HG02623 (cell line): Measurements from ENCODE around the gene MMP21.

Experiments
- ATAC-seq: cut with Tn5 transposase; IDR thresholded peaks from one replicate; pipeline ENCODE4 v1.9.1; 2021; ENCODE audit warnings: moderate library complexity; ENCODE audit not compliant: unreplicated experiment

Gene MMP21

GRCh38 chr10:125775491-125776106 lies at the start of gene MMP21:
MMP21 (minus strand) TSS chr10:125775821; CDS start chr10:125775821, 0 bp downstream.
- ATAC-seq = no peak

DNA sequence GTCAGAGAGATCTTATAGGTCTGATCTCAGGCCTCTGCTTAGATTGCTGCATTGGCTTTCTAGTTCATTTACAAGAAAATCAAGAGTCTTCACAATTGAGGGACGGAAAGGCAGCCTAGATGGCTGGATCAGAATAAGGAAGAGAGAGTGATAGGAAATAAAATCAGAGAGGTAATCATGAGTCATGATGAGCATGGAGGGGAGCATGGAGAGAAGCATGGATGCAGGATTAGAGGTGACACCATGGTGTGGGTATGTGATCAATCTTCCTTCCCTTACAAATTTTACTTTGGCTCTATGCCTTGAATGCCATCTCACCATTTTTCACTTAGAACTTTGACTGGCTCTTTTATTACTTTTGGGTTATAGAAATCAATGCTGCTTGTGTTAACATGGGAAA lies 49.1 kb upstream of the MMP21 start:
- no peak for ATAC-seq

- ATAC-seq = no peak
Observed at GRCh38 chr10:125823663-125824251, 48.1 kb upstream of the MMP21 start.

GRCh38 chr10:125822878-125823662 lies 47.4 kb upstream of the MMP21 start, which contains the start of the genes BCCIP and UROS:
BCCIP (plus strand) TSS chr10:125823546; CDS start chr10:125823558, 12 bp downstream.
UROS (minus strand) TSS chr10:125823258; CDS start chr10:125816499, 6,759 bp downstream.
- peak; percentile 71 for ATAC-seq

DNA sequence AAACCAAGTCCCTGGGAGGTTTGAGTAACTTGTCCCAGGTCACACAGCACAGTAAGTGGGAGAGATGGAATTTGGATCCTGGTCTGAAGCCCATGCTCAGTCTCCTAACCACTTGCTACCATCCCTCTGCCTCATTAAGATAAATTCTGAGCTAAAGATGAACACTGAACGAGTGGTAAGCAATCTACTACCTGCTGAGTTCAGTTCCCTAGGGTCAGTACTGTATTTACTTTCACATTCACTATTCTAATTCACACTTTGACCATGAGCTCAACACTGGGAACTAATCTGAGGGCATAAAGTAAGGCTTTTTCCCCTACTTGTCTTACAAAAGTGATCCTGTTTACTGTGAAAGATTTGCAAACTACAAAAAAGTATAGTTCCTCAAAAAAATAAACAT lies 45.1 kb upstream of the MMP21 start:
- peak; percentile 46 for ATAC-seq

DNA sequence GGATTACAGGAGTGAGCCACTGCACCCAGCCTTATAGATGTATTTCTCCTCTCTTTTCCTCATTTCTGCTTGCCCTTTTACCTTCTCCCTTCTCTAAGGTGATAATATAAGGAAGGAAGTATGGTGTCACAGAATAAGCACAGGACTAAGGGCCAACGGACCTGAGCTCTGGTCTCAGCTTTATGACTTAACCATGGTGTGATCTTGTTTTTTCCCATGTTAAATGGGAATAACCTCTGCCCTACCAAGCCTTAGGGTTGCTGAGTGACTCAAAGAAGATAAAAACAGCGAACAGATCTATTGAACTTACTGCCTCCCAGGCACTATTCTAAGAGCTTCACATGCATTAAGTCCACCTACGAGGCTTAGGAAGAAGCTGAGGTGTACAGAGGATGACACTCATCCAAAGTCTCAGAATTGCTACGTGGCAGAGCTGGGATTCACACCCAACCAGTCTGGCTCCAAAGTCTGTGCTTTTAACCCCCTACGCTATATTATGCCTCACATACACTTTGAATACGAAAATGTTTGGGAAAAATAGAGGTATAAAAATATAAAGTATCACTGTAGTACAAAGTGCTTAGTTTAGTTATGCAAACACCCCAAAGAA lies 41.8 kb upstream of the MMP21 start:
- ATAC-seq = no peak

DNA sequence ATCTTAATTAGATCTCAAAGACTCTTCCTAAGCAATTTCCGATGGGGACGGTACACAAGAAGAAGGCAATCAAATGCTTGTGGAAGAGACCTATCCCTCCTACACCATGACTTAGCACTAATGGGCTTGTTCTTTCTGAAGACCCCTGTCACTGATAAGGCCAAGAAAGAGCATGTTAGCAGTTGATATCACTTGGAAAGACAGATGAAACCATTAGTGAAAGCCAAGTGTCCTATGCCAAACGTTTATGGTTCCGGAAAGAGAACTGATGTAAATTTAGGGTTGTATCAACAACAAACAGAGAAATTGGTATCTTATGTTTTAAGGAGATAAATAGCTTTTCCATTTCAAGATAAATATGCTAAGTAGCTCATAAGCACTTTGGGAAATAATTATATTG lies 40.9 kb upstream of the MMP21 start:
- ATAC-seq = no peak

- no peak for ATAC-seq
Observed at GRCh38 chr10:125815764-125816163, 40.1 kb upstream of the MMP21 start.

DNA sequence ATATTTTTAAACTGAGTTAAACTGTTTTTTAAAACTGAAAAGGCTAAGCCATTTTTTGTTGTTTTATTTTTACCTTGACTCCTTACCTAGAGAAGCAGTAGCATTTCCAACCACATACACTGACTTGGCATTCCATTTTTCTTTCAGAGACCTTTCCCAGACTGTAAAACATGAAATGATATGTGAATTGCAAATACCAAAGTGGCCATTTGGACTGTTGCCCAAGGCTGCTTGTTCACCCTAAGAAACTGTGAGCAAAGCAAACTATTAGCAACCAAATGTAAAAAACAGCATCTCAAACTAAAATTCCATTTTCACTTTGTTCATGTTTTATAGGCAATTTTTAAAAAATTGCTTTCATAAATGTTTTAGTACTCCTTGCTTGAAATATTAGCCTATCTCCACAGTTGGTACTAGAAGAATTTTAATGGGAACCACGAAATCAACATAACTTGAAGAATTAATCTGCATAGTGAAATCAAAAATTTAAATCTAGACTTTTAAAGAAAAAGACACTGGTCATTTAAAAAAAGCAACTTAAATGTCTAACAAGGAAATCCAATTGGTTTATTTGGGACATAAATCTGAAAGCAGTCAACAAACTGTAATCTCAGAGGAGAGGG lies 36.6 kb upstream of the MMP21 start:
- no peak for ATAC-seq

DNA sequence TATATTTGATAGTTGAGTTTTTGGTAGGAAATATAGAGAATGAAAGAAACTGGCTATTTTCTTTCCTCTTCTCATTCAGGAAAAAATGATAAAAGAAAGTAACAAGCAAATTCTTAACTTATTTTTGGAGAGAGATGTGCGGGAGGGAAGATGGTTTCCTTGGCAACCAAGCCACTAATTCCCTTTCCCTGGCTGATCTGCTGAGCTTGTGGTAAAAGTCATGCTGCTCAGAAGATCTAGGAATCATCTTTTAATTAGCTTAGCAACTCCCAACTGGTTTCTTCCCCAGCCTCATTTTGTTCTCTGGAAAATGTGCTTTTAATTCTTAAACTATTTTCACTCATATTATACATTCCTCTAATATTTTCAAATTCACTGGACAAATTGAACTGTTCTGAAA lies 35.6 kb upstream of the MMP21 start:
- no peak for ATAC-seq

- ATAC-seq = no peak
Observed at GRCh38 chr10:125808047-125808446, 32.4 kb upstream of the MMP21 start.

GRCh38 chr10:125802739-125803138 lies 27.1 kb upstream of the MMP21 start:
- no peak for ATAC-seq

DNA sequence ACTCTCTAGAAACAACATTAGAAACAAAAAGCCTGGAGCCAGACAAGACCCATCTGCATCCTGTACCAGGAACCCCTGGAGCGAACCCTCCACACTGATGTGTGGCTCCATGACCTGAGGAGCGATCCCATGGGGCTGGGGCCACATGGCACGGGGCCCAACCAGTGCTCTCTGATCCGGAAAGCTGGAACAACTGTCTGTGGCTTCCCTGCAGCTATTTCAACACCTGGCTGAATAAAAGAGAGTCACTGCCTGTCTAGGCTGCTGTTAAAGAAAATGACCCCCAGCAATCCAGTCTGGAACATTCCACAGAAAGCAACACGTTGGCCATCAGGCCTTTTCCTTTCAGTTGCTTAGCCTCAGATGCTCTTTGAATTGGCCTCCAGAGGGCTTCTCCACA lies 26.5 kb upstream of the MMP21 start:
- ATAC-seq = no peak

DNA sequence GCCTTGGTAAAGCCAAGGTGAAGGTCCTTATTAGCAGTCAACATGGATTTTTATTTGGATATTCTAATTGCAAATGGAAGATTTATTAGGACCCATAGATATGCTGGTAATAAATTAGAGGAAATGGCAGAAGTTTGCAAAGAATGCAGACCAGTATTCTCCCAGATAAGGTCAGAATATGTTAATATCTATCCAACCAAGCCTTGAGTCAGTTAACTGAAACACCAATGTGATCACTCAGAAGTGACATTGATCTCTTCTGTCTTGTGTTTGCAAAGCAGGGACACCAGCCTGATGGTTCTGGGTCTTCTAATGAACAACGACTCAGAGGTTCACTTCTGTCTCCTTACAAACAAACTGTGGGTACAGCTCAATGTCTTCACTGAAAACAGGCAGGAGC lies 26.0 kb upstream of the MMP21 start:
- ATAC-seq = no peak

GRCh38 chr10:125799451-125800182 lies 24.0 kb upstream of the MMP21 start:
- no peak for ATAC-seq

DNA sequence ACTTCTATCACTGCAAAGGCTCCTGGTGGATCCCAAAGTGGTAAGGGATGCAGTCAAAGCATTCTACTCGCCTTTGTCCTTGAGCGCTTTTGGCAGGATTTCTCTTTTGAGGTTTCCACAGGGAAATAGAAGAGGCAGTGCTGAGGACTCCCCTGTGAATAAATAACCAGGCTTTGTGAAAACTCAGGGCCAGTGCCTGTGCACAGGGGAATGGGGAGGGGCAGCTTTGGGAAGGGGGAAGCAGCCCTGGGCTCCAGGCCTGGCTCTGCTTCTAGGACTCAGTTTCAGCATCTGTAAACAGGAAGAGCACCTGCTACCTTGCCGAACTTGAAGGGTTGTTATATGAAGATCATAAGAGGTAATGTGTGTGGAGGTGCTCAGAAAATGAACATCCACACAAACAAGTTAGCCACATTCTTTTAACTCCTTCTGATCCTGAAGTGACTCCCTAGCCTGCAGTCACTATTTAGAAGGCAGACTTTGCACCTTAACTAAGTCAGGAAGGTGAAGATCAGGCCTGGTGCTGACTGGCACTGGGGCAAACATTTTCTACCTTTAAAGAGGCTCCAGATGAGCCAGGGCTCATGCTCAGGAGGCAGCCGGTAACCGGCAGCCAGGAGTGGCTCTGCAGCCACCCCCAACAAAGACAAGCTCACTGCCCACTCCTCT lies 22.5 kb upstream of the MMP21 start:
- no peak for ATAC-seq

GRCh38 chr10:125797424-125797823 lies 21.8 kb upstream of the MMP21 start:
- ATAC-seq = no peak

GRCh38 chr10:125795637-125796190 lies 20.1 kb upstream of the MMP21 start:
- no peak for ATAC-seq

DNA sequence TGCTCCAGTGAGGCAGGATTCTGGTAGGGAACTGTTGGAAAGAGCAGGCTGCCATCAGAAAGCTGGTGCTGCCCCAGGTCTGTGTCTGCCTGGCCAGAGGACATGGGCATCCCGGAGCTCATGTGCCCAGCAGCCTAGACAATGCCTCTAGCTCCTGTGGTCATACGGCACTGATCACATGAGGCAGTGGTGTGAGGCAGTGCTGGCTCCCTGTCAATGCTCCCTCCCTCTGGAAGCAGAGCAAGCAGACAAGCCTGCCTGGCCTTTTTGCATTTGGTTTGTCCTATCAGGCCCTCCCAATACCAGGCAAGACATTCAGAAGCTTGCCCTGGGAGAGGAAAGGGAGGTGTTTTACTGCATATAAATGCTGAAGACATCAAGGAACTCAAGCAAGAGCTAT lies 19.5 kb upstream of the MMP21 start:
- ATAC-seq = no peak
